HCEC 1CT (cell line): ENCODE measurements around the gene AXIN2.

ENCODE experiments used
- DNase-seq: peaks from one replicate; pipeline ENCODE4 v3.0.0-alpha.2; 2017

Gene AXIN2

DNA sequence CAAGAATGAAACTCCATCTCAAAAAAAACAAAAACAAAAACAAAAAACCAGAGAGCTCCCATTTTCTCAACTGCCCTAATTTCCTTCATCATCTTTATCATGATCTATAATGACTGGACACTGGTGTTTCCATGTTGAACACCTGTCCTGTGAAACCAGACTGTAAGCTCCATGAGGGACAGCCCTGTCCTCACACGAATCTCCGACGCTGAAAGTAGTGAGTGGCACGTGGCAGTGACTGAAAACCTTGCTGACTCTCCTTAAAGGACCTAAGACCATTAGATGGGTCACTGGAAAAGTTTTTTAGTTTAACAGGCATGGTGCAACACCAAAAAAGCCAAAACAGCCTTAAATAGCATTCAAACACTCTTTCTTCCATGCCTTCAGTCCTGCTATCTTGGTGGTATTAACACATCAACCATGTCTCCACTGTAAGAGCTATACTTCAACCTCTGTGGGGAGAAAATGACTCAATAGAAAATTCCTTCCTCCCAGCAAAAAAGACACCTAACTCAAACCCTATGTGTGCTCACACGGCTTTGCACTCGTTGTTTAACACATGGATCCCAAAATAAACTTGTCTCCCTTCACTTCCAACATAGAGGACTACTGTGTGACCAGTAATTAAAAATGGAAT, 8.3 kb downstream of the AXIN2 start:
- DNase-seq = peak; percentile 18

DNA sequence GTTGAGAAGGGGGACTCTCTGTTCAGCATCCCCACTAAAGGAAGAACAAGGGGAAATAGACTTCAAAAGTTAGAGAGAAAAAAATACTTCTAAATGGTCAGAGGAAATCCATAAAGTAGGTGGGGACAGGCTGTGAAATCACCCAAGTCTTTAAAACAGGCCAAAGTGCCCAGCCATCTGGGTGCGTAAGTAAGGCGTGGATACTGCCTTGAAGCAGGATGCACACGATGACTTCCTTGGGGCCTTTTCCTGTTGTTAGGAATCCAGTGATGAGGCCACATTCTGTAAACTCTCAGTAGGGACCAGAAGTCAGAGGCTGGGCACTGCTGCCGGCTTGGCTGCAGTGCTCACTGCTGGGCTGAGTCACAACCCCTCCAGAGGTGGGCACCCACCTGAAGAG, 9.2 kb downstream of the AXIN2 start:
- no peak for DNase-seq

DNA sequence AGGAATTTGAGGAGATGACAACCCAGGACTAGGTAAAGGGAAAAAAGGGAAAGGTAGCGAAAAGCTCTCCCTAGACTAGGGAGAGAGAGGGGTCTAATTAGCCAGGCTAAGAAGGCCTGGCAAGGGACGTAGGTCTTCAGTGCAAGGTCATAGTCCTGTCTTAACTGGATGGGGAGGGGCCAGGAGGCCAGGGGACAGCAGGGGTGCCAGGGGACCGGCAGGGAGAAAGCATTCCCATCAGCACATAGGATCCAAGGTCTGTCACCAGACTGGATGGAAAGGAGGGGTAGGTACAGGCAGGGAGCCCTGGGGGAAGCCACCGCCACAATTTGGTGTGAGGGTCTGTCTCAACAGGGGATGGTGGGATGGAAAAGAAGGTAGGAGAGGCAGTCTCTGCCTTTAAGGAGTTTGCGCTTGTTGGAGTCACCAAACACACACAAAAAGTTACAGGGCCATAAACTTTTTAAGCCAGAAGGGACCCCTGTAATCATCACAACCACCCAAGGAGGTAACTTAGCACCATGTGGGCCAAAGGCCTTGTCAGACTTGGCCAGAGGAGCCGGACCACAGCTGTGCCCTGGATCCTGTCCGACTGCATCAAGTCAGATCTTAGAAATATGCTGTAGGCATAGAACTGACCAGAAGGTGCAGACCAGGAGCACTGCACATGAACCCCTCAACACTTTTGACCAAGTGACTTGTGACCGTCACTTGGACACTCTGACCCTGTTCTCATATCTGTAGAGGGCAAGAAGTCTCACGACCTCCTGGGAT, 10.0 kb downstream of the AXIN2 start:
- DNase-seq = no peak

DNA sequence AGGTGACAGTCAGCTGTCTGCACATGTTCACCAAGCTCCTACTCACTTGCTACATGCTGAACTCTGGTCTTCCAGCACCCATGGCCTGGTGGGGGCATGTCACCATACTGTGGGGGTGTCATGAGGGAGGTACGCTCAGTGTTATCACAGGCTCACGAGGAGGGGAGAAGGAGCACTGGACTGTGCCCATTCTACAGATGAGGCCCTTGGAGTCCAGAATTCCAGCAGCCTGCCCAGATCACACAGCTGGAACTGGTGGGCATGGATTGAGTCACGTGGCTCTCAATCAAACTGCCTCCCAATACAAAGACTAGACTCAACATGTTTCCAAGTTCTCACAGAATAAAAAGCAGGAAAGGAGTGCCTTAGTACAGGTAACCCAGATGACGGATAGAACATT, 10.7 kb downstream of the AXIN2 start:
- DNase-seq = no peak

DNA sequence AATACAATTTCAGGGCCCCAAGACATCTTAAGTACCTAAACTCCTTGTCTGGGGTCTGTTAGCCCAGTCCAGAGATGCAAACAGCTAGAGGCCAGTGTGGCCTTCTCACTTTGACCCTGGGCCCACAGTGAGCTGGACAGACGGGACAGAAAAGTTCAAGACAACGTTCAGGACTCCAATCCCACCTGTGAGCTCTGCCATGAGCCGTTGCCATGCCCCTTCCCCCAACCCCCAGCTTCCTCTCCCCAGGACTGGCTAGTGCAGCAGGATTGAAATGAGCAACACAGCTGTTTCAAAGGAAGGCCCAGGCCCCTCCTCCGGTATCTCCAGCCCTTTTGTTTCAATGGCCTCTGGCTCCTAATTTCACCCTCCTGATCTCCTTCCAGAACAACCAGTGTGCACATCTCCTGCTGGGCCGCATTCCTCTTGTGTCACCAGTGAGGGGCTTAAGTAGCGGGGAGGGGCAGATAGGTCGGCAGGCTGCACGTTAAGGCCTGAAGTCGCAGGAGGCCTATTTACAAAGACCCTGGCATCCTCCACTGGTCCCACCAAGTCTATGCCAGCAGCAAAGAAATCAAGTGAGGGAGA, 11.3 kb downstream of the AXIN2 start:
- DNase-seq = no peak

DNA sequence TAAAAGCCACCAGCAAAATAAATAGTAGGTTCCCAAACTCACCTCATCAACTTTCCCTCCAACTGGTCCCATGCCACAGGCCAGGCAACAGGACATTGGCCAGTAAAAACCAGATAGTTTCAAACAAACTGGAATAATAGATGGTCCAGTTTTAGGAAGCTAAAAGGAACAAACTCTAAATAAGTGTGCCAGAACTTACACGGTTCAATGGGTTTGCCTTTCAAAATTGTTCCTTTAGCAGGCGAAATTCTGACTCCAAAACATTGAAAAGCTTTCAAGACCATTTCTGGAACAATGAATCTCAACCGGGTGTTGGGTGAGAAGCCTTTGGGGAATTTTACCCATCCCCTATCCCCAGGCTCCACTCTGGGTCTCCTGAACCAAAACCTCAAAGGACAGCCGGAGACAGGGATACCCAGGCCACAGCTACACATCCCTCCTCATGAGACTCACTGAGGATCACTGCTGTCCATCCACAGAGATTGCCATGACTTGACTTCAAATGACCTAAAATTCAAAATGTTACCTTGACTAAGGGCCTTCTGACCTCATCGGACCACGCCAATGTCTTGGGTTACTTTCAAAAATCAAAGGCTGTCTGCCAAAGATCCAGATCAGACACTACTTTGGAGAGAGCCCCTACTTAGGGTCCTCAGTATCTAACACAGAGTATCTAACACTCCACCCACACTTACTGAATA, 13.0 kb downstream of the AXIN2 start:
- no peak for DNase-seq

DNA sequence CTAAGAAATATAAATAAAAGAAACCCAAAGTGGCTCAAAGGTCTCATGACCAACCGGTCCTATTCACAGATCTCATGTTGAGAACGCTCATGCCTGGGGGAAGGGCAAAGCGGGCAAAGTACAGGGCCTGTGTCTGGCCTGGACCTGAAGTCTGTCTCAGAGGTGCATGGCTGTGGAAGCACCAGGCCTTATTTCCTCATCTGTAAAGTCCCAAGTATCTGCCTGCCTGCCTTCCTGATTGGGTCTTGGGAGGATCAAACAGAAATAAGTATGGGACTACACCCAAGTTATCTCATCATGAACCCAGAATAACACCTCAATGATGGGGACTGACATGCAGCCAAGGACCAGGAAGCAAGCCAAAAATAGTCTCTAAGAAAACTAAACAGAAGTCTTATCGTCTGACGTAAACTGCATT, 14.2 kb downstream of the AXIN2 start:
- no peak for DNase-seq

DNA sequence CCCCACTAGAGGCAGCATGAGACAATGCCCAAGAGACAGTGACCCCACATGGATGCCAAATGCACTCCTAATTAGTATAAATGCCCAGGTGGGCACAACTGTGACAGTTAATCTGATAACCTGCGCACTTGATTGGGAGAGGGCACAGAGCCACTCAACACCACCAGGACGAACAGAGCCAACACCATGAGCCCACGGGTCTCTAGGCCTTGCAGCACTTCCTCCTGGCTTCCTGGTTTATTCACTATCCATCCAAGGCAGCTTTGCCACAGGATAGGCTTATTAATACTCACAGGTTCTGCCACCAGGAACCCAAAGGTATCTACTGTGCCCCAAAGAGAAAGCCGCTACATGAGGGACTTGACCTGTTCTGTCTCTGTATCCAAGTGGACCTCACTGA, 14.9 kb downstream of the AXIN2 start:
- no peak for DNase-seq

DNA sequence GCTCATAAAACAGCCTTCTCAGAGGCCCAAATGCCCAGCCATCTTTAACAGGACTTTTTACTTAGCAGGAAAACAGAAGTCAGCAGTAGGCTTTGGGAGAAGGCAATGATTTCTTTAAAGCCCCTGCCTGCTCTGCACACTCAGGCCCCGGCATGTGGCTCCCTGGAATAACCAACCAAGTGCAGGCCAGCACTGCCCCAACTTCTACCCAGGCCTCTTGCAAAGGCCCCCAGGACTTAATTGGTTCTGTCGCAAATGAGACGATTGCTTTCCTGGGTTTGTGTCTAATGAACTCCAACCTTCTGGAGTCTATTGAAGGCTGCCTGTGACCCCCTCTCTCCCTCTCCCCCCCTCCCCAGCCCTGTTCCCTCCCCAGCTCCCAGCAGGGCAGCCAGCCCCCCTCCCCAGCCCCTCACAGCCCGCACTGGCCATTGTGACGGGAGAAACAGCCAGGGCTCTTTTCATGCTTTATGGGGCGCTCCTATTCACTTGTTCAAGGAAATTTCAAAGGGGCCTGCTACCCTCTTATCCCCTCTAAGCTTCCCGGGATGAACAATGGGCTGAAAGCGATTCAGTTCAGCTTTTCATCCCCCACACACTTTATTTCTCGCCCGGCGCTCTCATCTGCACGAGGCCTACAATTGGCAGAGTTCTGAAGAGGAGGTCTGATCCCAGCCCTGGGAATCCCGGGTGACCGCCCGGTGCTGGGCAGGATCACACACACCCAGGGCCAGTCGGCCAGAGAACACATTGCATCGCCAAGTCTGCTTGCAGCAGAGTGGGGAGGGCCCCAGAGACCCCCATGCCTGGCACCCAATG, 15.5 kb downstream of the AXIN2 start:
- DNase-seq = no peak

DNA sequence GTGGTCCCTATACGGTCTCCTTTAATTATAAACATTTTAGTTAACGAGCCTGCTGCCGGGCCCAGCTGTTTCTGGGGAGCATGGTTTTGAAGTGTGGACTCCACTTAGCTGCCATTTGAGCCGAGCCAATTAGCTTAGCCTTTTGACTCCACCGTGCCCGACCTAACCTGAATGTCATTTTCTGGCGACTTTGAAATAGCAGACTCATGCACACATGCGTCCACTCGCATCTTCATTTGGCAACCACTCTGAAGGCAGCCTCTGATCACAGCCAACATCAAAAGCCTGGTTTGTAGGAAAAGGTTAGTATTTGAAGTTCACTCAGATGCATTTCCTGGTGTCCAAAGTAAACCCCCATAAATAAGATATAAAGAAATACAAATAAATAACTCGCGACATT, 16.8 kb downstream of the AXIN2 start:
- DNase-seq = no peak

DNA sequence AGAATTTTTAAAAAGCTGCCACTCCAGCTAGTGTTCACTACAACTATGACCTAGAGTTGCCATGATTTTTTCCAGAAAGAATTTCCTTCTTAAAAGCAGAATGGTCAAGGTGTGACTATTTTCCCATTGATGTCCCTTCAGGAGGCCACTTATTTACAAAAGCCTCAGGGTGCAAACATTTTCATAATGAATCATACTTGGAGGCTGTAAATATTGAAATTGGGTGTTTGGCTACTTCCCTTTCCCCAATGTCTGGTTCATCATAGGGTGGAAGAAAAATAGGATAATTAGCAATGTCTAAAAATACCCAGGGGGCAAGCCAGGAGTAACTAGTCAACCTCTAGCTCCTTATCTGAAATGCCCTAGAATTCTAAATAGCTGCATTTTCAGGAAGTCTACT, 18.8 kb downstream of the AXIN2 start:
- DNase-seq = no peak

DNA sequence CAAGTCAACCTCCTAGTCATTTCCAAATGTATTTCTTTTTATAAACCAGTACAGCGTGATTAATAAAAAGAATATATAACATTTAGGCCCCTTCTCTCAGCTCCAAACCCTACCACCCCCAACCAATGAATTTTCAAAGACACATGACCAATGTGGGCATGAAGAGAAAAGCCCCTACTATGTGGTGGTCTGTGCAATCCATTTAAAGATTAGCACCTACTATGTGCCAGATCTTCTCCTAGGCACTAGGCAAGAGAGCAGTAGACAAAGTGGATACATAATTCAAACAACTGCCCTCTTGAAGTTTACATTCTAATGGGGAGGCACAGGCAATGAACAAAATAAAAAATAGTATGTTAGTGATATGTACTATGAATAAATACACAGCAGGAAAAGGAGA, 19.4 kb downstream of the AXIN2 start:
- DNase-seq = no peak

DNA sequence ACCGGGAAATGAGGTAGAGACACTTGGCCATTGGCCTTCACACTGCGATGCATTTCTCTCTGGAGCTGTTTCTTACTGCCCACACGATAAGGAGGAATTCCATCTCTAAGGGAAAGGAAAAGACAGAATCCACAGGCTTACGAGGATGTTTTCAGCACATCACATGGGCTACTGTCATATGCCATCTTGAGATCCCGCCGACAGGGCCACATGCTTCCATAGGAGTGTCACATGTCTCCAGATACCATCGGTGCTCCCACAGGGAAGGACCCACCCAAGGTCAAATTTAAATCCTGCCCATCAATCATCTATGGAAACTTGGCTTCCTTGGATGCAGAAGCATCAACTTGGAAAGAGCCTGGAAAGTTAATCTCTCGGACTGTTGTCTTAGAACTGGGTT, 20.0 kb downstream of the AXIN2 start:
- DNase-seq = no peak

DNA sequence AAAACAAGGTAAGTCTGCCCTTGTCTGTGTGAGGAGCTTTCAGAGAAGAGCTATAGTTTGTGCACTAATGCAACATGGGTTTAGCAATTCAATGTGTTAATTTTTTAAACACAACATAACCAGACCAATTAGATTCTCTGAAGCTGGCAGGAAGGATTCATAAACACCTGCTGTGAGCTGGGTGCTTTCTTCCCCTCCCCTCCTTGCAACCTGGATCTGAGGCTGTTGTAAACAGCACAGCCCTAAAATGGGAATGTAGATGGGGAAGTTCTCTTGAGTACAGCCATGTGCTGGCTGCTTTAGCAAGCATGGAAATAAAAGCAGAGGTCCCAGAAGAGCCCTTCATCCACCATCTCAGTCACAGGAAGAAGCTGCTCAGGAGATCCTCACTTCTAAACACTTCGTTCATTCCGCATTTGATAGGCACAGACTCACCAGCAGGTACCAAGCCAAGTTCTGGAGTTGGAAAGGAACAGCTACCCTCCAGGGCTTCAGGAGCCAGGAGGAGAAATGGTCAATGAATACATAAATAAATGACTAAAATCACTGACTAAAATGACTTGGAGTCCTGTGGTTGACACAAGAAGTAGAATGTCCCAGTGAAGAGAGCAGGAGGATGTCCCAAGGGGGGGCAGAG, 21.7 kb downstream of the AXIN2 start:
- DNase-seq = no peak

DNA sequence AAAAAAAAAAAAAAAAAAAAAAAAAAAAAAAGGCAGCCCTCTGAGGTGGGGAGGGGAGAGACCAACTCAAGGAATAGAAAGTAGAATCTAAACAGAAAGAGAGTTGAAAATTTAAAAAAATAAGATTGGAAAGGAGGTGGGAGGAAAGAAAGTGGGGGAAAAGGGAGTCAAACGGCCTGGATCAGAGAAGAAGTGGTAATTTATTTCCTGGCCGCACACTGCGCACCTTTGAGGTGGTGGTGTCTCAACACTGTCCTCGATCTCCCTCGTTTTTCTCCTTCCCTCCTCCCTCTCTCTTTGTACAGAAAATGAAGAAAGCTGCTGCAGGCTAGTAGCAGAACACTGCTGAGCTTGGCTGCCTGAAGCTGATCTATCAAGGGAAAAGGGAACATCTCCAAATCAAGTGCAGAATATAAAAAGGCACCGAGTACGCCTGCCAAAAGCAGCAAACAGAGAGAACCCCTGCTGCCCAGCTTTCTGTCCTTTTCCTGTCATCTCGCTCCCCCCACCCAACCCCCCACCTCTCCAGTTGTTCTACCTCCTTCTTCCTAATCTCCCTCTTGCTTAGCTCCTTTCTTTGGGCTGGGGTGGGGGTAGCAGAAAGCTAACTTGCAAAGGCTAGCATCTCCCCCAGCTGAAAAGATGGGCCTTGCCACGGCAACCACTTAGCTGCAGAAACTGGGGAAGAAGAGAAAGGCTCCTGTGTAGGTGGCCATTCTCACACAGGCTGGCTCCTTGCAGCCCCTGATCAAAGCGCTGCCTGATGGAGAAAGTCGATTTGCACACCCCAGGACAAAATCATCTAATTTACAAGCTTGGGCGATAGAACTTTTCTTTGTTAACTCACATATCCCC, 22.5 kb downstream of the AXIN2 start:
- DNase-seq = no peak

DNA sequence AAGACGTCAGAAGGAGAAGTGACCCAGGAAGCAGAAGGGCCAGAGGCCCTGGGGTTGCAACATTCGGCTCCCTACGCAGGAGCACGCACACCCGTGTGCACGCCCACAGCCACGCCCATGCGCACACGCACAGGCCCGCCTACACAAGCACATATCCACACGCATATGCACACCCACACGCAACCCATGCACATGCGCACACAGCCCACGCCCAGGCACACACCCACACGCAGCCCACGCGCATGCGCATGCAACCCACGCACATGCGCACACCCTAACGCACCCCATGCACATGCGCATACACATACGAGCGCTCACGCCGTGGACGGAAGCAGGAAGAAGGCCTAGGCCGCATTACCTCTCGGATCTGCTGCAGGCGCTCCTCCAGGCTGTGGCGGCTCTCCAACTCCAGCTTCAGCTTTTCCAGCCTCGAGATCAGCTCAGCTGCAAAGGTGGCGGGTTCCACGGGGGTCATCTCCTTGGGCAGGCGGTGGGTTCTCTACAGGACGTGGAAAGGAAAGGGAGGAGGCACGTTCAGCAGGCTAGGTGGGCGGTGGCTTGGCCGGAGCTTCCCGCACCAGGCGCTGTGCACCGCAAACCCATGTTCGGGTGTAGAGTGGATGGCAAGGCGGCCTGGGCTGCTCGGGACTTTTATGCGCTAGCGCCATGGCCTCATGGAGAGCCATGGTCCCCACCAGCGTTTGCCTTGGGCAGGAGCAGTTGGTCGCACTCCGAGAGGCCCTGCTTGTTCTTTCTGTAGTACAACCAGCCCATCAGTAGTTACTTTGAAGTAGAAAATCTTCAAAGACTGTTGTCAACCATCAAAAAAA, 23.4 kb downstream of the AXIN2 start:
- no peak for DNase-seq

DNA sequence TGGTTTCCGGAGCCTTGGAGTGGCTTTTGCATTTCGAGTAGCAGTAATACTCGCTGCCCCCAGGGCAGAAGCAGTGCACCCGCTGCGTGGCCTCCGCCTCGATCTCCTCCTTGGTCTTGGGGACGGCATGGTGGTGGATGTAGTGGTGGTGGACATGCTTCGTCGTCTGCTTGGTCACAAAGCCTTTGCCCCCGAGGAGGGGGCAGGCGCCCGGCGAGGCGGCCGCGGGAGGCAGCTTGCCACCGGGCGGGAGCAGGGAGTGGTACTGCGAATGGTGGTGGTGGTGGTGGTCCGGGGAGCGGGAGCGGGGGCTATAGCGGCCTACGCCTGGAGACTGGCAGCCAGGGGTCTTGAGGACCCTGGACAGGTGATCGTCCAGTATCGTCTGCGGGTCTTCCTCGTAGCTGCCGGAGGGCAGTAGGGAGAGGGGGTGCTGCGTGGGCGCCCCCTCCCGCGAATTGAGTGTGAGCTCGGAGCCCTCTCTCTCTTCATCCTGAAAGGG, 24.1 kb downstream of the AXIN2 start:
- no peak for DNase-seq

DNA sequence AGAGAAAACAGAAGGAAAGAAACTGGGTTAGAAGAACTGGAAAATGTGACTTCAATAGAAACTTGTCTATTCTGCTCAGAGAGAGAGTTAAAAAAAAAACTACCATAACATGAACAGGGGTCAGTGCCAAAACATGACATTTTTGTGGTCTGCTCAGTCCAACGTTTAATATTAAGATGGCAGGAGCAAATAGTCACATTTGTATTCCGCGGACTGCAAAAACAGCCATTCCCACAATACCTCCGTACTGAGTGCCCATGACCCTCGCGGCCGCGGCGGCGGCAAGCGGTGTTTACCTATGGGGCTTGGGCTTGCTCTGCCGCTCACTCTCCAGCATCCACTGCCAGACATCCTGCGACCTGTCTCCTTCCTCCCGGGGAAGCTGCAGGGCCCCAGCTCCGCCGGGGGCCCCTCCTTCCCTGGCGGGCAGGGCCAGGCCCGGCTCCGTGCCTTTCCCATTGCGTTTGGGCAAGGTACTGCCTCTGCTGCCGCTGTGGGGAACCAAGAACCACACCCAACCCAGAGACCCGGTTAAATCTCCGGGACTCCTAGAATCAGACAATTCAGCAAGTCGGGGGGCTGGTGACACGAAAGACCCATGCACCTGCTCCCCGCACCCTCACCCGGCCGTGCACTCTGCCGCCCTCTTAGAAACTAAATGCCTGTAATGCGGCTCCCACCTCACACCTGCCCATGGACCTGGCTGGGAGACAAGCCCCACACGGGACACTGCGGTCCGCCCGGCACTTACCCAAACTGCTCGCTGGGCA, 24.7 kb downstream of the AXIN2 start:
- DNase-seq = no peak

DNA sequence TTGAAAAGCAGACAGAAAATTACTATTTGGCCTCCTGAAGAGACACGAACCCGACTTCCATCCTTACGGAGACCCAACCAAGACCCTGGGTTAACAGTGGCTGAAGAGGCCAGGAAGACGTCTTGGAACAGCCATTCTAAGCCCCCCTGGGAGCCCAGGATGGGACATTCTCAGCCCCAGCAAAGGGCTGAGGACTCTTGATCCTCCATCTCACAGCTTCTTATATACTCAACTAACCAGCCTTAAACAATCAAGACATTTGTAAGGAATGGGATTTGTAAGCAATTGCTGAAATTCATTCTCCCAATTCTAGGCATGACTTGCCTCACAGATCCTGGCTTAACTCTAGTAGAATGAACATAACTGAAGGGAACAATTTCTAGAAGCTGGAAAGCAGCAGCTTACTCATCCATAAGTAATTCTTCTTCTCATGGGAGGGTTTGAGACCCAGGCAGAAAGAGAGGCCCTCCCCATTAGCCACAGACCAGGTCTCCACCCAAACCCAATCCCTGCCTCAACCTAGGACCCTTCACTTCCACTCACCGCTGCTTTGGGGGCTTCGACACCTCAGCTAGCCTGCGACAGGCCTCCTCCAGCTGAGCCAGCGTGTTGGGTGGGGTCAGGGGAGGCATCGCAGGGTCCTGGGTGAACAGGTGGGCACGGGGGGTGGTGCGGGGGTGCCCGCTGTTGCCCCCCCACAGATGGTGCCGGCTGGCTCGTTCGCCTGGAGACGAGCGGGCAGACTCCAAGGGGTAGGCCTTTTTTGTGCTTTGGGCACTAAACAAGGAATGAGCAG, 25.5 kb downstream of the AXIN2 start:
- DNase-seq = no peak
